IPS-15b (cell line): Measurements from ENCODE around the gene PRDM11.

ENCODE experiments used
- H3K27me3 ChIP-seq: one replicate; pipeline ENCODE4 v1.6.1; 2013; ENCODE audit warnings: low read length; ENCODE audit not compliant: control insufficient read depth, insufficient read depth
- H3K36me3 ChIP-seq: one replicate; pipeline ENCODE4 v1.6.1; 2013; ENCODE audit warnings: low read length; ENCODE audit not compliant: control insufficient read depth, insufficient read depth
- H3K4me1 ChIP-seq: one replicate; pipeline ENCODE4 v1.6.1; 2013; ENCODE audit warnings: mild to moderate bottlenecking, low read length; ENCODE audit not compliant: control insufficient read depth, insufficient read depth
- H3K4me3 ChIP-seq: one replicate; pipeline ENCODE4 v1.5.1; 2013; ENCODE audit warnings: low read depth, low read length
- H3K9ac ChIP-seq: one replicate; pipeline ENCODE4 v1.6.1; 2013; ENCODE audit warnings: low read depth, mild to moderate bottlenecking, low read length
- H3K9me3 ChIP-seq: one replicate; pipeline ENCODE4 v1.6.1; 2013; ENCODE audit warnings: mild to moderate bottlenecking, low read length; ENCODE audit not compliant: control insufficient read depth, insufficient read depth

Gene PRDM11

DNA sequence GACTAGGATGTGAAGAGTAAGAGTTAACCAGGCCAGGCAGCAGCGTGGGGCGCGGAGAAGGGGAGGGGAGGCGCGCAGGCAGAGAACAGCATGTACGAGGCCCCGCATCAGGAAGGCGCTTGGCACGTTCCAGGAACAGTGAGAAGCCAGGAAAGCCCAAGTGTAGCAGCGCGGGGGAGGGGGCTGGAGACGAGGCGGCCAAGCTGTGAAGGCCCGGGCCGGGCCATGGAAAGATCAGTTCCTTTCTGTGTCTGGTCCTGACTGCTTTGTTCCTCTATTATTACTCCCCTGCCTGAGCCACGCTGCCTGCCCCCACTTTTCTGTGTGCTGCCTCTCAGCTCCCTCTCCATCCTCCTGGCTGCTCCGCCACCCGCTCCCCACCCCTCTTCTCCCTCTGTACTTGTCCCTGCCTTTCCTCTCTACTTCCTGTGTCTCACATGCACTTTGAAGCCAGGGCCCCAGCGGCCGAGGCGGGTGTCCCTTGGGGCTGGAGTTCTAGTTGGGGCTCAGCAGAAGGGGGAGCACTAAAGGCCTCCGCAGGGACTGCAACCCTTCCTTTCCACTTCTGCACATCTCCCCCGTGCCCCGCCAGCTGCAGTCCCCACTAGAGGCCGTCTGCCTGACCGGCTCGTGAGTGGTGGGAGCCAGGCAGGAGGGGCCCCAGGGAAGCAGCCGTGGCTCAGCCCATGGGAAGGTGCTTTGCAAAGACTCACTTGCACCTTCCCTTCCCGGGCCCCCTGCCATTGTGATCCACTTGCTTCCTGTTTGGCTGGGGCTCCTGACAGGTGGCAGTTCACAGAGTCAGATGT lies 63.7 kb downstream of the PRDM11 start:
- H3K4me3 ChIP-seq = no peak overlapping the region

DNA sequence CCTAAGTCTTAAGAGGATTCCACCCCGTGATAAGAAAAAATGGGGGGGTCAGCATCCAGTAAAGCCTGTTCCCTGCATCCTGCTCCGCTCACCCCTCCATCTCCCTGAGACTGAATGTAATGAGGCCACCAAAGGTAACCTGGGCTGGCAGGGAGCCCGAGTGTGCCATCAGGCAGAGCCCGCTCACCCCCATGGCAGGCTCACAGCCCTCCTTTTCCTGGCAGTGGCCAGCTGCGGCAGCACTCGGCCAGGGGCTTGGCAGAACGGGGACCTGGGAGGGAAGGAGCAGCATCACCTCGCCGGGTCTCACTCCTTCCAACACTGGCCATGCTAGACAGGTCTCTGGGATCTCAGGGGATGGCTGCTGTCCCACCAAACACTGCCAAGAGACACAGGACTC lies 64.4 kb downstream of the PRDM11 start:
- H3K4me1 ChIP-seq = peaks cover 8% of the 10 kb centered on the region
- no peaks in the 10 kb centered on the region for H3K9me3 ChIP-seq
- no peaks in the 10 kb centered on the region for H3K27me3 ChIP-seq
- H3K4me3 ChIP-seq = no peak overlapping the region
- H3K36me3 ChIP-seq = no peaks in the 10 kb centered on the region
- H3K9ac ChIP-seq = no peak overlapping the region

More for the DNA sequence above, 63.7 kb downstream of the PRDM11 start:
- Histone ChIP-seq H3K36me3 (no peaks in the 10 kb centered on the region), H3K9me3 (no peaks in the 10 kb centered on the region), H3K27me3 (no peaks in the 10 kb centered on the region), H3K9ac (no peak overlapping the region), H3K4me1 (peaks cover 8% of the 10 kb centered on the region)

DNA sequence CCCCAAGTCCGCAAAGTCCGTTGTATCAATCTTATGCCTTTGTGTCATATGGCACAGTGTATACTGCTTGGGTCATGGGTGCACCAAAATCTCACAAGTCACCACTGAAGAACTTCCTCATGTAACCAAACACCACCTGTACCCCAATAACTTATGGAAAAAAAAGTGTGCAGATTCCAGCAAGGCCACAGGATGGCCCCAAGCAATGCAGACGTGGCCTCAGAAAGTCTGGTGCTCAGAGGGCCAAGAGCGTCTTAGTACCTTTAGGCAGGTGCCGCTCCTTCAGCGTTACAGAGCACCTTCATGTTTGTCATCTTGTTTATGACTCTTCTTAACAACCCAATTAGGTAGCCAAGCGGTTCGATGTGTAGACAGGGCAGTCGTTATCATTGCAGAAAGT lies 65.3 kb downstream of the PRDM11 start:
- H3K4me1 ChIP-seq = peaks cover 8% of the 10 kb centered on the region
- H3K9me3 ChIP-seq = no peaks in the 10 kb centered on the region
- H3K4me3 ChIP-seq = no peak overlapping the region
- H3K36me3 ChIP-seq = no peaks in the 10 kb centered on the region
- H3K27me3 ChIP-seq = no peaks in the 10 kb centered on the region
- no peak overlapping the region for H3K9ac ChIP-seq

DNA sequence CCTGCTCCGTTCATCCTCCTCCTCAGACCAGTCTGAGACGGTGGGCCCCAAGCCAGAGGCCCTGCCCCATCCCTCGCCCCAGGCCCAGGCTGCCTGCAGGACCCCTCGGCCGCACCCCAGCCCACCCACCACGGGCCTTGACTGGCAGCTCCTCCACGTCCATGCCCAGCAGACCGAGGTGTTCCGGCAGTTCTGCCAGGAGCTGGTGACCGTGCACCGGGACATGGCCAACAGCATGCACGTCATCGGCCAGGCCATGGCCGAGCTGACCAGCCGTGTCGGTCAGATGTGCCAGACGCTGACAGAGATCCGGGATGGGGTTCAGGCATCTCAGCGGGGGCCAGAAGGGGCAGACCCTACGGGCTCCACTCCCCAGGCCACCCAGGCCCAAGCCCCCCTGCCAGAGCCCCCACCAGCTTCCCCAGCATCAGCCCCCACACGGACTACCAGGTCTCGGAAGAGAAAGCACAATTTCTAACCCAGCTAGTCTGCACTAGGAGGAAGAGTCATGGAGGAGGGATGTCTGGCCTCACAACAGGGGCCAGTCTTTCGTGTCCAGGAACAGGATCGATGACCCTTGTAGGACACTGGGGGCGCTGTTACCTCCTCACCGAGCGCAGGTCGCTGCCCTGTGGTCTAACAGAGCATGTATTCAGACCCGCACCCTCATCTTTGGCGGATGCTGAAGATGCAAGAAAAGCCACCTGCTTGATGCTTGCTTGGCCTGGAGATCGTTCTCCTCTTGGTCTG lies 66.3 kb downstream of the PRDM11 start:
- Histone ChIP-seq H3K4me1 (peaks cover 8% of the 10 kb centered on the region), H3K27me3 (no peaks in the 10 kb centered on the region), H3K9ac (no peak overlapping the region), H3K9me3 (no peaks in the 10 kb centered on the region), H3K4me3 (no peak overlapping the region), H3K36me3 (no peaks in the 10 kb centered on the region)

DNA sequence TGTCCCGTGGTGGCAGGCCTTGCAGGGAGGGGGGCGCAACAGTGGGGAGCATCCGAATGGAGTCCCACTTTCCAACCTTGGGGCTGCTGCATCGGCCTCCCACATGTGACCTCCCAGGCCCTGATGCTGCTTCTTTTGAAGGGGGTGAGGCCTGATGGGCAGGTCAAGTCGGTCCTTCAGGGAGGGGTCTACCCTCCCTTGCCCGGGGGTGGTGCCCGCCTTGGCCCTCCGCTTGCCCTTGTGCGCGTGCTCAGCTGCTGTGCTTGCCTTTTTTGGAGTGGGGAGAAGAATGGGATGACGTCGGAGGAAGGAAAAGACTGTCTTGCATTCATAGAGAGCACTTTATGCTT lies 66.9 kb downstream of the PRDM11 start:
- Histone ChIP-seq H3K9ac (no peak overlapping the region), H3K9me3 (no peaks in the 10 kb centered on the region), H3K36me3 (no peaks in the 10 kb centered on the region), H3K4me1 (peaks cover 8% of the 10 kb centered on the region), H3K4me3 (no peak overlapping the region), H3K27me3 (no peaks in the 10 kb centered on the region)

DNA sequence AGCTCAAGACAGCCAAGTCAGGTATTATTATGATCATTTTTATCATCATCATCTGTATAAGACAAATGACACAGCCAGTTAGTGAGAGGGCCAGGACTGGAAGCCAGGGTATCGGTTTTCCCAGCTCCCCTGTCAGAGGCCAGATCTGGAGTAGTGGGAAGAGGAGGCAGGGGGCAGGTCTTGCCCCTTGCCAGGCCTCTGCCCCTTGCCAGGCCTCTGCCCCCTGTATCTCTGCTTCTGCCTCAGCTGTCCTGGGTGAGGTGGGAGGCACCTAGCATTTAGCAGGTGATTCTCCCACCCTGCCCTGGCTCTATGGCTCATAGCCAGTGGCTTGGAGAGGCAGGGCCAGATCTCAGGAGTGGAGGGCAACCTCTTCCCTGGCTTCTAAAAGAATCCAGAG lies 67.3 kb downstream of the PRDM11 start:
- no peak overlapping the region for H3K9ac ChIP-seq
- H3K4me1 ChIP-seq = peaks cover 8% of the 10 kb centered on the region
- H3K27me3 ChIP-seq = no peaks in the 10 kb centered on the region

DNA sequence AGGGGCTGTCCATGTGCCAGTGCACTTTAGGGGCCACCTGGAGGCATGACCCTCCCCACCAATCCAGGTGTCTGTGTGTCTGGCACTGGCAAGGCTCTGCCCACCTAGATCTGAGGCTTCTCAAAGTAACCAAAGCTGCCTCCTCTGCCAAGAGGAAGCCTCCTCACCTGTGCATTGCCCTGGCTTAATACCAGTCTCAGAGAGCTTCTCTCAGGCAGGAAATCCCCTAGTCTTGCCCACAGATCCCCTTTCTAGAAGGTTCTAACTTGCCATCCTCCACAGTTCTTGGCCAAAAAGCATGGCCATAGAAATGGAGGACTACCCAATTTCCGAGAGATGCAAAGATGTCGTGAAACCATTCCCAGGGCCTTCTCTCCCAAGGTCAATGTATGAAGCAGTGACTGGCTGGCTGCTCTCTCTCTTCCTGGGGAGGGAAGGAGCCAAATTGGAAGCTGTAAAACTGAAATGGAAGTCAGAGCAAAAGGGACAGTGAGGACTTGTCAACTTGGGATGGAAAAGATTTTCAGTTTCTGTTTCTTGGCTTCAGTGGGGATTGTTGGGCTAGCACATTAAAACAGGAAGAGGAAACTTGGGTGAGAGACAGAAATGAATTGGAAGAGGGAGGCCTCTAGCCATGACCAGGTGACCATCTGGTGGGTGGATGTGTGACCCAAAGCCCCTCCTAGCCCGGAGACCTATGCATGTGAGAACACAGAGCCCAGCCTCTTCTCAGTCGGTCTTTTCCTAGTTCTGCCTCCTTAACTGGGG lies 68.8 kb downstream of the PRDM11 start:
- no peak overlapping the region for H3K4me3 ChIP-seq
- H3K27me3 ChIP-seq = no peaks in the 10 kb centered on the region
- H3K4me1 ChIP-seq = no peaks in the 10 kb centered on the region
- H3K9me3 ChIP-seq = no peaks in the 10 kb centered on the region
- no peaks in the 10 kb centered on the region for H3K36me3 ChIP-seq
- H3K9ac ChIP-seq = no peak overlapping the region

More for the DNA sequence above, 67.3 kb downstream of the PRDM11 start:
- Histone ChIP-seq H3K9me3 (no peaks in the 10 kb centered on the region), H3K4me3 (no peak overlapping the region), H3K36me3 (no peaks in the 10 kb centered on the region)

DNA sequence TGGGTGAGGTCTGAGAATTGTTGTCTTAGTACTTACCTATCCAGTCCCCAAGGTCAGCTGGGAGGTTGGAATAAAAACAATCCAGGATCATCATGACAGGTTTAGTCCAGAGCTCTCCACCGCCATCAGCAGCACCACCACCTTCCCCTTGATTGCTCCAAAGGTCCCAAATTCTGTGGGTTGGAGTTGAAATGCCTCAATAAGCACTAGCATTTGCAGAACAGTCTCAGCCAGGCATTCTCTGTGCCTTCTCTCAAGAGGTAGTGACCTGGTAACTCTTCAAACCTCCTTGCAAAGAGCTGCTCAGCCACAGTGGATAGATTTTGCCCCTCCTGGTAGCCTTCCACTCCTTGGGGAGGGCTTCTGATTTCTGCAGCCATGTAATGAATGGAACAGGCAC lies 69.6 kb downstream of the PRDM11 start:
- H3K36me3 ChIP-seq = no peaks in the 10 kb centered on the region
- H3K4me3 ChIP-seq = no peak overlapping the region
- H3K9ac ChIP-seq = no peak overlapping the region
- no peaks in the 10 kb centered on the region for H3K27me3 ChIP-seq
- no peaks in the 10 kb centered on the region for H3K4me1 ChIP-seq
- H3K9me3 ChIP-seq = no peaks in the 10 kb centered on the region

DNA sequence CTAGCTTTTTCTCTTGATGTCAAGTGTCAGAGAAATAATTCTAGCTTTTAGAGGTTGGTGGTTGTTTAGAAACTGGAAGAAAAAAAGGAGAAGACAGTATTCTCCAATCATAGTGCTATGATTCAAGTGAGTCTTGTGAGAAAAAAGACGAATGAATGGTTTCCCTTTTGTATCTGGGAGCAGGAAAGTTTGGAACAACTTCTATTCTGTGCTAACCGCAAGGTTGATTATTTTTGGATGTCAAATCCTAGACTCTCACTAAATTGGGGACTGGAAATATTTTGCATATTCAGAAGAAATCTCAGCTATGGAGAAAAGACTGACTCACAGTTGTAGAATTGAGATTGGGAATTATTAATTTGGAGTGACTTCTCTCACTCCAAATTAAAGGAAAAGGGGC lies 70.5 kb downstream of the PRDM11 start:
- Histone ChIP-seq H3K36me3 (no peaks in the 10 kb centered on the region), H3K27me3 (no peaks in the 10 kb centered on the region), H3K9me3 (no peaks in the 10 kb centered on the region), H3K4me1 (no peaks in the 10 kb centered on the region), H3K4me3 (no peak overlapping the region), H3K9ac (no peak overlapping the region)

DNA sequence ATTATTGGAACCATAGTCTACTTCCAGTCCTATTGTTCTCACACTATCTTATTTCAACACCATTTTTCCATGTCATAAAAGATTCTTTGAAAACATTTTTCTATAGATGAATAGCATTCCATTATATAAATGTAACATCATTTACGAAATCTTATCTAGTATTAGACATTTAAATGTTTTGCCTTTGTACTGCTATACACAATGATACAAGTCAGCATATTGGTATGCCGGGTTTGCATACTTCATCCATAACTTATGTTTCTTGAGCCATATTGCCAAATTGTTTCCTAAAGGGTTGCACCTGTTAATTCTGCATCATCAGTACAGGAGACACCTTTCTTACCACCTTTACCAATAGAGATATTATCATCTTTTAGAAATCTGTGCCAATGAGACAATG lies 71.6 kb downstream of the PRDM11 start:
- no peaks in the 10 kb centered on the region for H3K4me1 ChIP-seq
- H3K27me3 ChIP-seq = no peaks in the 10 kb centered on the region
- H3K9me3 ChIP-seq = no peaks in the 10 kb centered on the region
- H3K4me3 ChIP-seq = no peak overlapping the region
- no peaks in the 10 kb centered on the region for H3K36me3 ChIP-seq
- no peak overlapping the region for H3K9ac ChIP-seq

DNA sequence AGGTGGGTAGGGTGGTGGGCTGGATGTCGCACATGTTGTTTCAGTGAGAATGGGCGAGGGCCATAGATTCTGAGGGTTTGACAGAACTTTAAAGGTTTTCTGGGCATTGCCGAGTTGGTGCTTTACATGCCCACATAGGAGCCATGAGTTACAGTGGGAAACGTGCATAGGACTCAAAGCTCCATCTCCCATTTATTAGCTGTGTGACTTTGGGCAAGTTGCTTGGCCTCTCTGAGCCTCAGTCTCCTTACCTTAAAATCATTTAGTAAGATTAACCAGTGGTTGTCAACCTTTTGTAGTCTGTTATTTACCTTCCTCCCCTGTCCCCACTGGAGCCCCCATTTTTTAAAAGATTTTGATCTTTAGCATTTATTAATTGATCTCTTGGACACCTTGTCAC lies 72.3 kb downstream of the PRDM11 start:
- Histone ChIP-seq H3K9ac (no peak overlapping the region), H3K4me1 (no peaks in the 10 kb centered on the region), H3K4me3 (no peak overlapping the region), H3K9me3 (no peaks in the 10 kb centered on the region), H3K36me3 (no peaks in the 10 kb centered on the region), H3K27me3 (no peaks in the 10 kb centered on the region)
